ENCODE measurements around the gene RAD9A.
A peak's percentile ranks its signal among the peaks of the same experiment; 100 is the strongest.

Gene RAD9A

DNA sequence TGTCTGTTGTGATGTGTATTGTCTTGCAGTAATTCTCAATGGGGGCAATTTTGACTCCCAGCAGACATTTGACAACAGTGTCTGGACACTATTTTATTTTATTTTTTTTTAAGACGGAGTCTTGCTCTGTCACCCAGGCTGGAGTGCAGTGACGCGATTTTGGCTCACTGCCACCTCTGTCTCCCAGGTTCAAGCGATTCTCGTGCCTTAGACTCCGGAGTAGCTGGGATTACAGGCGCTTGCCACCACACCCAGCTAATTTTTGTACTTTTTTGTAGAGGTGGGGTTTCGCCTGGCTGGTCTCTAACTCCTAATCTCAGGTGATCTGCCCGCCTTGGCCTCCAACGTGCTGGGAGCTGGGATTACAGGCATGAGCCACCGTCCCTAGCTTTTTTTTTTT is 37.9 kb downstream of the RAD9A start:
- no peak for DNase-seq

DNA sequence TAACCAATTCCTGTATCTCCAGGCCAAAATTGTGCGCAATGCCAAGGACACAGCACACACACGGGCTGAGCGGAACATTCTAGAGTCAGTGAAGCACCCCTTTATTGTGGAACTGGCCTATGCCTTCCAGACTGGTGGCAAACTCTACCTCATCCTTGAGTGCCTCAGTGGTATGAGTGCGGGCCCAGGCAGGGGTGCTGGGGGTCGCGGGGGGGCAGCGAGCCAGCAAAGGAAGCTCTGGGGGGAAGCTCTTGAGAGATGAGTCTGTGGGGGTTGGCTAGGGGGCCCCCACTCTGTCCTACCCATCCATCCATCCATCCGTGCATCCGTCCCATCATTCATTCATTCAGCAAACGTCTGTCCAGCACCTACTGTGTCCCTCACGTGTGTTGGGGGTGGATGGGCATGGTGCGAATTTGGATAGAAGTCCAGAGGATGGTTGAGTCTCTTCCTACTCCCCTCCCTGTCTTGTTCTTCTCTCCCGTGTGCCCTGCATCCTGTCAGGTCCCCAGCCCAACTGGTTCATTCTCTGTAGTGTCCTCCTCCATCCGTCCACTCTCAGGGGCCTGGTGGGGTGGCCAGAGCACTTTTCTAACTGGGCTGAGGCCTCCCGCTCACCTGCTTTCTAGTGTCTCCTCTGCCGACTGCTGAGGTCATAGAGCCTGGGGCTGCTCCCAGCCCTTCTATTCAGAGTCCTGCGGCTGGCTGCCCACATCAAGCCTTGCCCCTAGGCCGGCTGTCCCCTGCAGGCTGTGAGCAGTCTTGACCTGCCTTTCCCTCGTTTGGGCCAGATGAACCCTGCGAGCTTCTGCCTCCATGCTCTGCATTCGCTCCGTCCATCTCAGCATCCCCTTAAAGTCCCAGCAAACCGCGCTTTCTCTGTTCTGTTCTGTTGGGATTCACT is 39.8 kb downstream of the RAD9A start:
- no peak for DNase-seq

DNA sequence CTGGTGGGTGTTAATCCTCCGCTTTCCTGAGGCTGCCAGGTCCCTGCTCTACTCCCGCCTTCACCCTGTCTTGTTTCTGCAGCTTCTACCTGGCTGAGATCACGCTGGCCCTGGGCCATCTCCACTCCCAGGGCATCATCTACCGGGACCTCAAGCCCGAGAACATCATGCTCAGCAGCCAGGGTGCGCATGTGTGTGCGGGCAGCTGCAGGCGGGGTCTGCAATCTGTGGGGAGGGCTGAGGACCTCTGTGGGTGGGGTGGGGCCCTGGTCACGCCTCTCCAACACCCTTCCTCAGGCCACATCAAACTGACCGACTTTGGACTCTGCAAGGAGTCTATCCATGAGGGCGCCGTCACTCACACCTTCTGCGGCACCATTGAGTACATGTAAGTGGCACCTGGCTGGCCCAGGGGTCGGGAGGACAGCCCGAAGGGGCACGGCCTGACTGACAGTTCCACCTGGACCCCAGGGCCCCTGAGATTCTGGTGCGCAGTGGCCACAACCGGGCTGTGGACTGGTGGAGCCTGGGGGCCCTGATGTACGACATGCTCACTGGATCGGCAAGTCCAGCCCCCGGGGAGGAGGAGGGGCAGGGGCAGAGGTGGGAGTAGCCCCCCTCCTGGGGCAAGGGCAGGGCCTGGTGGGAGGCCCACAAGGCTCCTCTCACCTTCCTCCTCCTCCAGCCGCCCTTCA is 41.0 kb downstream of the RAD9A start:
- no peak for DNase-seq

DNA sequence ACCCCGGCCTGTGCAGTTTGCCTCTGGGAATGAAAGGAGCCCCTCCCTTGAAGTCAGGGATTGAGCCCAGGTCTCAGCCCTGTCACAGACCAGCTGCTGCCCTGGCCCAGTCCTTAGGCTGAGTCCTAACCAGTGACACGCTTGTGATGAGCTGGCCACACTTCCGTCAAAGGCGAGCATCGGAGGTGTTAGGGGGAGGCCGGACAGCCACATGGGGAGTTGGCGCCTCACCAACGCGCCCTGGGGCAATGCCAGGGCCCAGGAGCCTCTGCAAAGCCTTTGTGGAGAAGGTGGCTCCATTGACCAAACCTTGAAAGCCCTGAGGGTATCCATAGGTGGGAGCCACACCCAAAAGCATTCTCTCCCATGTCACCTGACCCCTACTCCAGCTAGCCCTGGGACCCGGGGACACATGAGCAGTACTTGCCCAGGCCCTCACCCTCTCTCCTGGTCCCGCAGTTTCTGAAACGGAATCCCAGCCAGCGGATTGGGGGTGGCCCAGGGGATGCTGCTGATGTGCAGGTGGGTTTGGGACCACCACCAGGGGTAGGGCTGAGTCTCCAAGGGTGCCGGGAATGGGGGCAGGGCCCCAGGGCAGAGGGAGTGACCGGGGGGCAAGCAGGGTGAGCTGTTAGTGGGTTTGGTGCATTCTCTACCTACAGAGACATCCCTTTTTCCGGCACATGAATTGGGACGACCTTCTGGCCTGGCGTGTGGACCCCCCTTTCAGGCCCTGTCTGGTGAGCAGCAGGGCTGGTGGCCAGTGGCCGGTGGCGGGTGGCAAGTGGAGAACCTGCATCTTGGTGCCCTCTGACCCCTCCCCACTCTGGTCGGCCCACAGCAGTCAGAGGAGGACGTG is 42.0 kb downstream of the RAD9A start:
- no peak for DNase-seq

DNA sequence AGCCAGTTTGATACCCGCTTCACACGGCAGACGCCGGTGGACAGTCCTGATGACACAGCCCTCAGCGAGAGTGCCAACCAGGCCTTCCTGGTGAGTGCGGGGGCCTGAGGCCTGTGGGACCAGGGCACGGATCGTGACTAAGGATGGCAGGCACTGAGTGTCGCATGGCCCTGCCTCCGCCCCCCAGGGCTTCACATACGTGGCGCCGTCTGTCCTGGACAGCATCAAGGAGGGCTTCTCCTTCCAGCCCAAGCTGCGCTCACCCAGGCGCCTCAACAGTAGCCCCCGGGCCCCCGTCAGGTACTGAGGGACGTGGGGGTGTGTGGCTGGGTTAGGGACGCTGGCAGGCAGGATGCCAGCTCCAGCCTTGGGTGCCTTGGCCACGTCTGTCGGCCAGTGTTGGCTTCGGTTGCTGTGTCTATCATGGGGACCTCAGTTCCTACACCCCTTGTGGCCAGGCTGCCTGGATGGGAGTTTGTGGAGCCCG is 42.7 kb downstream of the RAD9A start:
- no peak for DNase-seq

DNA sequence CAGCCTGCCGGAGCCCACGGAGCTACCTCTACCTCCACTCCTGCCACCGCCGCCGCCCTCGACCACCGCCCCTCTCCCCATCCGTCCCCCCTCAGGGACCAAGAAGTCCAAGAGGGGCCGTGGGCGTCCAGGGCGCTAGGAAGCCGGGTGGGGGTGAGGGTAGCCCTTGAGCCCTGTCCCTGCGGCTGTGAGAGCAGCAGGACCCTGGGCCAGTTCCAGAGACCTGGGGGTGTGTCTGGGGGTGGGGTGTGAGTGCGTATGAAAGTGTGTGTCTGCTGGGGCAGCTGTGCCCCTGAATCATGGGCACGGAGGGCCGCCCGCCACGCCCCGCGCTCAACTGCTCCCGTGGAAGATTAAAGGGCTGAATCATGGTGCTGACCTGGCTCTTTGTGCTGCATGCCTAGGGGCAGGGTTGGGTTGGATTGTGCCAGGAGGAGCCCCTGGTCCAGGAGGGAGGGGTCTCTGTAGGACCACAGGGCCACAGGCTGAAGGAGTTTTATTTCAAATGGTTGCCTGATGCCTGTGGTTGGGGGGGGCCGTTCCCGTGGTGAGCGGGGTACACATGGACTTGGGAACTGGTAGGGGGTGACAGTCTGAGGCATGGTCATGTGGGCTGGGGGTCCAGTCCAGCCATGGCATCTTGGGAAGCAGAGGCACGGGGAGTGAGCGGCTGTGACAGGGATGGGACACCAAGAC is 43.4 kb downstream of the RAD9A start:
- no peak for DNase-seq

DNA sequence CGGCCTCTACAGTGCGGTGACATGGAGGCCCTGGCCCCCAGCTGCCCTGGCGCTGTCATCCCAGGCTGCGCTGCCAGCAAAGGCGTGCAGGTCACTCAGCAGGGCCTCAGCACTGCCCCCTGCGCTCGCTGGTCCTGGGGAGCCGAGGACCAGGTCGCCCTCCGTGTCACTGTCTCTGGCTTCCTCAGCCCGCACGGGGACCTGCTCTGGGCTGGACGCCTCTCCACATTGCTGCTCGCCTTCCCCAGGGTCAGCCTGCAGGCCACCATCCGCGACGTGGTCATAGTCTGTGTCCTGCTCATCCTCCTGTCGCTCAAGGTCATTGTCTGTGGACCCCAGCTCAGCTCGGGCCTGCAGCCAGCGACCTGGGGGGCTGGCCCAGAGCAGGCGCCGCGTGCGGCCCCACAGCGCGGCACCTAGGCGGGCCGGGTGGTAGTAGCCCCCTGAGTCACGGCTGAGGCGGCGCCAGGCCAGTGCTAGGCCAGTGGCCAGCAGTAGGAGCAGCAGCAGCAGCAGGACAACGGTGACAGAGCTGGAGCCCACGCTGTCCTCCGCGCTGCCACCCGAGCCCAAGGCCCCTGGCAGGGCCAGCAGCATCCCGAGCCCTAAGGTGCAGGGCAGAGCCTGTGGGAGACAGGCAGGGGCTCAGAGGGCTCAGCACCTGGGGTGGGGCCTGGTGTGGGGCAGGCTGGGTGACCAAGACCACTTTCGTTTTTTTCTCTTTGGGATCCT is 44.1 kb downstream of the RAD9A start:
- no peak for DNase-seq

DNA sequence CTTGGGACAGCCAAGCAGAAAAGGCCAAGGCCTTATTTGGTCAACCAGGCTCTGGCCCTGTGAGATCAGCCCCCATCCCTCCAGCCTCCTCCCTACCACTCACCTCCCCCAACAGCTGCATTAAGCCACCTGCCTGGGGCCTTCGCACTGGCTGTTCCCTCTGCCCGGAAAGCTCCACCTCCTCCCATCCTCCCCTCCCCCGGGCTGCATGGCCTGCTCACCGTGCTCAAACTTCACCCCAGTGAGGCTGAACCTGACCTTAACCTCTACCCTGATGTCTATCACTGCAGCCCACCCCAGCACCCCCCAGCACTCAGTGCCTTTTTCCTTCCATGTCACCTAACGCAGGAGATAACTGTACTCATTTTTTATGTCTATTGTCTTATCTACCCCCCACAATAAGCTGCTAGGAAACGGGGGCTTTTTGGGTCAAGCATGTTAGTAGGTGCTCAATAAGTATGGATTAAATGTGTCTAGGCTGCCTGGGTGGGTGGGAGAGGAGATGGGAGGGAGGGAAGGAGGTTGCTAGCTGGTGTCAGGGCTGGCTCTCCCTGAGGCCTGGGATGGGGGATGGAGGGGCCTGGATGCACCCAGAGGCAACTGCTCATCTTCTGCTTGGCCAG is 44.8 kb downstream of the RAD9A start:
- DNase-seq, result peak; percentile 61

DNA sequence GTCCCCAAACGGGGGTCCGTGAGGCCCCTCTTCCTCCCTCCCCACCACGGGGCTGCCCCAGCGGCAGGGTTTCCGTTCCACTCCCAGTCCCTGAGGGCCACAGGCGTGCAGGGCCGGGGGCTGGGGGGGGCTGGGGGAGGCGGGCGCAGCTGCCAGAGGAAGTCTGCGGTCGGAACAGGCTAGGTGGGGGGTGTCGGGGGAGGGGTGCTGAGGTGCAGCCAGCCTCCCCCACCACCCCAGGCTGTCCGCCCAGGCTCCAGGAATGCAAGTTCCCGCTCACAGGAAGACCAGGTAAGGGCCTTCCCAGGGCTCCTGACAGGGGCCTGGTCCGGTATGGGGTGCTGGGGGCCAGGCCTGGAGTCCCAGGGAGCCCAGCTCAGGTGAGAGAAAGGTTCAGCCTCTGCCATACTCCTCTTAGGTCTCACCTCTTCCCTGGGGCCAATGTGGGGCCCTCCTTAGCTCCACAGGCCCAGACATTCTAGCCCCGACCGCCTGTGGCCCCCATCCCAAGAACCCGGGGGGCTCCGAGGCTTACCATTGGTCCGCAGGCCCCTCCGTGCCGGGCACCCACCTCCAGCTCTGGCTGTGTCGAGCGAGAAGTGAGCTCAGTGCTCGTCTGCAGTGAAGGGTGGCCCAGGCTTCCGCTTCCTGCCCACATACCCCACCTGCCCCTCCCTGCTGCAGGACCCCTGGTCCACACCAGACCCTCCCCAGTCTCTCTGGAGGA is 45.5 kb downstream of the RAD9A start, which contains the start of gene PTPRCAP:
PTPRCAP (minus strand) TSS at position 601 of the 727 bp plus-strand sequence; CDS start at position 538, 63 bp downstream.
- DNase-seq, result peak; percentile 87

DNA sequence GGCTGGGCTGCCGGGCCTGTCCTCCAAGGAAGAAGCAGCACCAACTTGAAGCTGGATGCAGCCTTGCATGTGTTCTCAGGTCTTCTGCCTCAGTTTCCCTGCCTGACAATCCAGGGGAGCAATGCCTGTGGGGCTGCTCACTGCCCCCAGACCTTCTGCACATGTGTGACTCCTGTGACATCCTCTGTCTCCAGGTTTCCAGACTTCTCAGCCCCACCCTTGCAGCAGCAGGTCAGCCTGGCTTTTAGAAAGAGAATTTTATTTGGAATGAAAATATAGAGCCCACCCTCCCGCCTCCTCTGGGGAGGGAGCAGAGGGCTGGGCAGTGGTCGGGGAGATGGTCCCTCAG is 46.0 kb downstream of the RAD9A start:
- DNase-seq, result no peak

DNA sequence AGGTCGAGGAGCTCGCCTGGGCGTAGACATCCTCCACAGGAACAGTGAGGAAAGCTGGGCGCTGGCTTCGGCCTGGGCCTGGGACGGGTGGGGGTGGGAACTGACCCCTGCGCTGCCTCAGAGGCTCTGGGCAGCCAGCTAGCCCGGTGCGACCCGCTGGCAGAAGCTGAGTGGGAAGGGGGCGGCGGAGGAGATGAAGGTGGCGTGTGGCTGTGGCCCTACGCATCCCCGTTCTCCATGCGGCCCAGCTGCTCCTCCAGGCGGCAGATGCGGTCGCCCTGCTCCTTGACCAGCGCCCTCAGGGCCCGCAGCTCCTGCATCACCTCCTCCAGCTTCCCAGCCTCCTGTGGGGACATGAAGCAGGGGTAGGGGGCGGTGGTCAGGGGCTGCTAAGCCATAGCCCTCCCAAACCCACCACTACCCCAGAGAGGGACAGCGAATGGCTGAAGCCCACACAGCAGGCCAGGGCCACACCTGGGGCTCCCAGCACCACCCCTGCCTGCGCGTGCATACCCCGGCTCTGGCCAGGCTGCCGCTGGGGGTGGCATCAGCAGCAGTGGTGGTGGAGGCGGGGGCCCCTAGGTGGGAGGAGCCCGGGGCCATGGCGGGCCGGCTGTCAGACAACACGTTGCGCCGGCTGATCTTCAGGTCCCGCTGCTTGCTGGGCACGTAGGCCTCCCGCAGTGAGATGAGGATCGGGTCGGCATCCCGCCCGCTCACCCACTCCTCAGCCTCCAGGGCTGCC is 46.5 kb downstream of the RAD9A start:
- DNase-seq, result peak; percentile 70

DNA sequence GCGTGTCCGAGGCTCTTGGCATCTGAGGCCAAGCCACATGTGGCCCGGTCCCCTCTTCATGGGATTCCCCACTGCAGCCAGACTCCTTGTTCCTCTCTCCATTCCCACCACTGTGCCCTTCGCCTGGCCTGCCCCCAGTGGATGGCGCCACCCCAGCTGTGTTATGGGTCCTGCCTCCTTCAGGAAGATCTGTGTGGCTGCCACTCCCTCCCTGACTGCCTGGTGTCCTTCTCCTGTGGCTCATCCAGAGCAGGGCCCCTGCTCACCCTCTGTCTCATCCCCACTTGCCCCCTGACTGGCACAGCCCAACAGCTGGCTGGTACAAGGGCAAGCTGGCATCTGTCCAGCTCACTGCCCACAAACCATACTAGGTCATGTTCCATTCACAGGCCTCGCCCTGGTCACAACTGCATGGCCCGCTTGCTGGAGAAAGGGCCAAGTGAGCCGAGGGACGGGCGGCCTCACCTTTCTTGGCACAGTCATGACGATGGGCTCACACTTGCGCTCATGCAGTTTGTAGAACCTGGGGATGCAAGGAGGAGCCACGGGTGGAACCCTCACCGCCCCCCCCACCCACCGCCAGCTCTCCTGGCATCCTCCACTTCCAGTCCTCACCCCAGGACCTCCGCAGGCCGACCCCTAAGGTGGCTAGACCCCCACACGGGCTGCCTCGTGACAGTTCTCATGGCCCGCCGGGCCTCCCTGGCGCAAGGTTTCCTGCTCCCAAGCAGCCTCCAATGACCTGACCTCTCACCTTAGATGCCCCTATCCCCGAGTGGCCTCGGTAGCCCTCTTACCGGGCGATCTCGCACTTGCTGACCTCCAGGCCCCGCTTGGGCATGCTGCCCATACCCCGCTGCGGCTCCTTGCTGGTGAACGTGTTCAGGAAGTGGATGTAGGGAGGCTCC is 47.8 kb downstream of the RAD9A start:
- no peak for DNase-seq

DNA sequence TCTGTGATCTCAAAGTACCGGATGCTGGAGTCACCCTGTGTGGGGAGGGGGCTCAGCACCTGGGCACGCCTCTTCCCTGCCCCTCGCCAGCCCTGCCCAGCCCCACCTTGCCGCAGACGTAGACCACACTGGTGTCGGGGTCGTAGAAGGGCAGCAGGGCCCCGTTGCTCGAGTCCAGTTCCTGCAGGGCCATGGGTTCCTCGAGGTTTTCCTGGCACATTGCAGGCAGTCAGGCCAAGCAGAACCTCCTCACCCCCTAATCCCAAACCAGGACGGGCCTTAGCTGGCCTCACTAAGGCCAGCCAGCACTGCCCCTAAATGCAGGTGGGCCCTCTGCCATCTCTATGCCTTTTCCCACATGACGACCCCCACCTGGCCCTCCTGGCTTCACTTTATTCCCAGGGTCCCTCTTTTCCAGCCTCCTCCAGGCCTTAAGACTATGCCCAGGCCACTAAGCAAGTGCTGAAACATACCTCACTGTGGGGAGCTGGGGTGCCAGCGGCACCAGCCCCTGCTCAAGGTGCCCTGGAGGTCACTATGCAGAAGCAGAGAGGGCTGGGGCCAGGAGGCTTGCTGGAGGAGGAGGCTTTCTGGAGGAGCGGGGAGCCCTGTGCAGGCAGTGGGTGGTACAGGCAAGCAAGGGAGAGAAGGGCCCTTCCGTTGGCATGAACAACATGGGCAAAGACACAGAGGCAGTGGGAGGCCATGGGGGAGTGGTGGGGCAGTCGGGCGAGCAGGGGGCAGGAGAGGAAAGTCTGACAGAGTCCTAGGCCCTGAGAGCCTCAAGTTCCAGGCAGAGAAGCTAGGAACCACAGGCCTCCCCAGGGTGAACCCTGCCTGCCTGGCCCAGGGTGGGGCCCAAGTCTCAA is 48.7 kb downstream of the RAD9A start:
- no peak for DNase-seq

DNA sequence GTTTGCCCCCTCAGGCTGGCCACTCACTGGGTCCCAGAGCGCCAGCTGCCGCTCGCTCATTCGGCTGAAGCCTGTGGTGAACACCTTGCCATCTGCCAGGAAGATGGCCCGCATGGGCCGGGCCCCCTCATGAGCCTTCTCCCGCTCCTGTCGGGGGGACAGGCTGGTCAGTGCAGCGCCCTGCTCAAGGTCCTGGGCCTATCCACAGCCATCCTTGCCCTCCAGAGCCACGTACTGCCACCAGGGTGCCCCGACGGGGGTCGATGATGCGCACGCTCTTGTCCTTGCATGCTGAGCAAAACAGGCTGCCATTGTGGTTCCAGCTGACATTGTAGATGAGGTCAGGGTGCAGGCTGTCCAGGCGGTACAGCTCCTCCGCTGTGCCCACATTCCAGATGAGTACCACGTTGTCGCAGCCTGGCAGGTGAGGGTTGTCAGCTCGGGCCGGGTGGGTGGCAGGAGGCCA is 49.3 kb downstream of the RAD9A start:
- no peak for DNase-seq

DNA sequence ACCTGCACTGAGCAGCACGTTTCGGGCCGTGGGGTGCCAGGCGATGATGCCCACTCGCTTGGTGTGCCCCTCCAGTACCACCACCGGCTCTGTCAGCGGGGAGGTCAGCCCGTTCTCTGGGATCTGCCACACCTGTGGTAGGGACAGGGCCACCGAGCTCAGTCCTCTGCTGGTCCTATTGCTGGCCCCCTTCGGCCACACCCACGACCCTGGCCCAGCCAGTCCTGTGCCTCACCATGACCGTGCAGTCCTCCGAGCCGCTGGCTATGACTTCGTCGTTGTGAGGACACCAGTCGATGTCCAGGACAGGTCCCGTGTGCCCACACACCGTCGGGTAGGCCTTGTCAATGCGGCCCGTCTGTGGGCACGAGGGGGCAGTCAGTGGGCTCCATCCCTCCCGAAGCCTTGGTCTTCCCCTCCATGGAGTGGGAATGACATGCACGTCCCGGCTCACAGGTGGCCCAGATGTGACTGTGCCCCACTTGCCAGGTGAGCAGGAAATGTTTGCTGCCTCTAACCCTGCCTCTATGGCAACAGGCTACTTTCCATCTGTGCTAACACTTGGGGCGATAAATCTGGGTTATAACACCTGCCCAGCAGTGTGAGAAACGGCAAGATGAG is 50.1 kb downstream of the RAD9A start:
- DNase-seq, result no peak

DNA sequence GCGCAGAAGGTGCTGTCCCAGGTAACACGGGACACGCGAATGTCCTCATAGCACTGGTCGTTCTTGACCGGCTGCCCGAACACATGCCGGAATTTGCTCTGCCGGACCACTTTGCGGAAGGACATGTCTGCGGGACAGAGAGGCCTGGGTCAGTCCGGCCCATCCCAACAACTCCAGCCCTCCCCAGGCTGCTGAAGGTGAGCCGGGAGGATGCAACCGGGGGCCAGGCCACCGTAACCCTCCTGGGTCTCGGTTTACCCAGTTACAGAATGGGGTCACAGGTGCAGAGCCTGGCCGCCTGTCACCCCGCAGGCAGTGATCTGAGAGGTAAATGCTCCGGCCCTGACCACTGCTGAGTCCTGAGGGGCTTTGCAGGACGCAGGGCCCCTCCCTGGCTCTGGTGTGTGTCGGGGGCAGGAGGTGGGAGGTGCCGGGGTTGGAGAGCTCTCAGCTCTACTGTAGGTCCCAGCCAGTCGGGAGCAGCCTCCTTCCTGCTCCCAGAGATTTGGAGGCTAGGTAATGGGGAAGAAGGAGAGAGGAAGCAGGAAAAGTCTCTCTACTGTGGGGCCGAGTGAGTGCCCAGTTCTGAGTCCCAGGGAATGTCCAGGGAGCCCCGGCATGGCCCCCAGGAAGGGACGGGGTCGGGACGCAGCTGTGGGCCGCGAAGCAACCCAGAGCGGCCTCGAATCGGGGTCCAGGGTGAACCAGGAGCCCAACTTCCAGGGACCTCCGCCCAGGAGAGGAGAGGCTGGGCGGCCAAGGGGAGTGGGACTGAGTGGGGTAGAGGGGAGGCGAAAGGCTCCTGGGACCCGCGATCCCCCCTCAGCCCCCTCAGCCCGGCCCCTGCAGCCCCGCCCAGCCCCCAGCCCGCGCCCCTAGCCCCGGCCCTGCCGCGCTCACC is 51.0 kb downstream of the RAD9A start:
- DNase-seq, result no peak
